Ammon's horn (tissue), 1 donor: ENCODE measurements around the gene LMBRD2.
A peak's percentile ranks its signal among the peaks of the same experiment; 100 is the strongest.

Experiments used
- DNase-seq: peaks from one replicate; pipeline ENCODE4 v3.0.0-alpha.2; 2016; ENCODE audit warnings: low spot score

Gene LMBRD2

GRCh38 chr5:36105819-36106218 lies 45.9 kb downstream of the LMBRD2 start:
- no peak for DNase-seq

- DNase-seq, result no peak
These were observed 51.9 kb downstream of the LMBRD2 start for GRCh38 chr5:36099748-36100147.

GRCh38 chr5:36096486-36096885 lies 55.2 kb downstream of the LMBRD2 start:
- no peak for DNase-seq

- DNase-seq, result no peak
These were observed 61.7 kb downstream of the LMBRD2 start for GRCh38 chr5:36089989-36090388.

GRCh38 chr5:36079200-36079781 lies 72.4 kb downstream of the LMBRD2 start:
- DNase-seq, result peak; percentile 62

GRCh38 chr5:36078430-36078829 lies 73.3 kb downstream of the LMBRD2 start:
- no peak for DNase-seq

- DNase-seq, result no peak
These were observed 78.0 kb downstream of the LMBRD2 start for GRCh38 chr5:36073595-36074216.

GRCh38 chr5:36070687-36071571 lies 80.8 kb downstream of the LMBRD2 start:
- DNase-seq, result no peak

- DNase-seq, result no peak
These were observed 82.9 kb downstream of the LMBRD2 start for GRCh38 chr5:36068751-36069281.

- no peak for DNase-seq
These were observed 85.0 kb downstream of the LMBRD2 start, which contains the start of gene UGT3A2 for GRCh38 chr5:36066540-36067210. TSS of gene UGT3A2 (minus strand) at chr5:36066882. CDS start at chr5:36066789, 93 bp downstream.

GRCh38 chr5:36066001-36066539 lies 85.6 kb downstream of the LMBRD2 start:
- DNase-seq, result no peak

- no peak for DNase-seq
These were observed 91.2 kb downstream of the LMBRD2 start for GRCh38 chr5:36060420-36060887.

- no peak for DNase-seq
These were observed 91.9 kb downstream of the LMBRD2 start for GRCh38 chr5:36059571-36060419.

- DNase-seq, result no peak
These were observed 92.9 kb downstream of the LMBRD2 start for GRCh38 chr5:36058776-36059175.

GRCh38 chr5:36057386-36057785 lies 94.3 kb downstream of the LMBRD2 start:
- DNase-seq, result no peak

- DNase-seq, result no peak
These were observed 95.3 kb downstream of the LMBRD2 start for GRCh38 chr5:36056422-36056821.

- DNase-seq, result no peak
These were observed 95.7 kb downstream of the LMBRD2 start for GRCh38 chr5:36055984-36056383.

- DNase-seq, result no peak
These were observed 97.0 kb downstream of the LMBRD2 start for GRCh38 chr5:36054647-36055046.

- DNase-seq, result no peak
These were observed 99.1 kb downstream of the LMBRD2 start for GRCh38 chr5:36052538-36052937.

GRCh38 chr5:36049949-36050348 lies 101.7 kb downstream of the LMBRD2 start:
- no peak for DNase-seq
